ENCODE results near the gene WNT5A.
A peak's percentile ranks its signal among the peaks of the same experiment; 100 is the strongest.

Gene WNT5A

DNA sequence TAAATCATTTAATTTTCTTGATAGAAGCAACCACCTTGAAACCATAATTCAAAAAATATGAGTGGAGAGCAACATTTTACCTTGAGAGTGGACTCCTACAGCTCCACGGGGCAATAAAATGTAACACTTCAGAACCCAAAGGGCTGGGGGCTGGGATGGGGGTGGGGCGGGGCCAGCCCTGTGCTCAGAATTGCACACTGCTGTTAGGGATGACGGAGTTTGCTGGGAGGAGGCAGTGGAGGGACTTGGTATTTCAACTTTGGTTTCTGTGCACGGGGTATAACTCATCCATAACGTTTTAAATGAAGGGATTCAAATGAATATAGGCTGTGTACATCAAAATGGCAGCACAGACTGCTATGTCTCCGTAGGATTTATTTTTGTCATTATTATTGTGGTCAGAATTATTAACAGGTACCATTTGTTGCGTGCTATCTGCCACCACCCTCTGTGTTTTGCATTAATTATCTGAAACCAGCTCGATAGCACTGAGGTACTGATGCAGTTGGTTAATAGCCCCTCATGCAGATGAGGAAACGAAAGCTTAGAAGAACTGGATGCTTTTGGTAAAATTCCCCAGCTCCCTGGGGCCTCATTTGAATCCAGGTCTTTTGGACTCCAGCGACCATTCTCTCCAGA, 29.4 kb upstream of the WNT5A start:
- TF ChIP-seq, protein P1, sequence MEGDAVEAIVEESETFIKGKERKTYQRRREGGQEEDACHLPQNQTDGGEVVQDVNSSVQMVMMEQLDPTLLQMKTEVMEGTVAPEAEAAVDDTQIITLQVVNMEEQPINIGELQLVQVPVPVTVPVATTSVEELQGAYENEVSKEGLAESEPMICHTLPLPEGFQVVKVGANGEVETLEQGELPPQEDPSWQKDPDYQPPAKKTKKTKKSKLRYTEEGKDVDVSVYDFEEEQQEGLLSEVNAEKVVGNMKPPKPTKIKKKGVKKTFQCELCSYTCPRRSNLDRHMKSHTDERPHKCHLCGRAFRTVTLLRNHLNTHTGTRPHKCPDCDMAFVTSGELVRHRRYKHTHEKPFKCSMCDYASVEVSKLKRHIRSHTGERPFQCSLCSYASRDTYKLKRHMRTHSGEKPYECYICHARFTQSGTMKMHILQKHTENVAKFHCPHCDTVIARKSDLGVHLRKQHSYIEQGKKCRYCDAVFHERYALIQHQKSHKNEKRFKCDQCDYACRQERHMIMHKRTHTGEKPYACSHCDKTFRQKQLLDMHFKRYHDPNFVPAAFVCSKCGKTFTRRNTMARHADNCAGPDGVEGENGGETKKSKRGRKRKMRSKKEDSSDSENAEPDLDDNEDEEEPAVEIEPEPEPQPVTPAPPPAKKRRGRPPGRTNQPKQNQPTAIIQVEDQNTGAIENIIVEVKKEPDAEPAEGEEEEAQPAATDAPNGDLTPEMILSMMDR (conservative IDR thresholded peaks at IDR 0.05; ENCODE audit: low read depth, low read length): no peak
- no peak overlapping the region for H3K4me3 ChIP-seq (ENCODE audit: low read depth, low read length)
- DNase-seq (ENCODE audit: low read depth): no peak

DNA sequence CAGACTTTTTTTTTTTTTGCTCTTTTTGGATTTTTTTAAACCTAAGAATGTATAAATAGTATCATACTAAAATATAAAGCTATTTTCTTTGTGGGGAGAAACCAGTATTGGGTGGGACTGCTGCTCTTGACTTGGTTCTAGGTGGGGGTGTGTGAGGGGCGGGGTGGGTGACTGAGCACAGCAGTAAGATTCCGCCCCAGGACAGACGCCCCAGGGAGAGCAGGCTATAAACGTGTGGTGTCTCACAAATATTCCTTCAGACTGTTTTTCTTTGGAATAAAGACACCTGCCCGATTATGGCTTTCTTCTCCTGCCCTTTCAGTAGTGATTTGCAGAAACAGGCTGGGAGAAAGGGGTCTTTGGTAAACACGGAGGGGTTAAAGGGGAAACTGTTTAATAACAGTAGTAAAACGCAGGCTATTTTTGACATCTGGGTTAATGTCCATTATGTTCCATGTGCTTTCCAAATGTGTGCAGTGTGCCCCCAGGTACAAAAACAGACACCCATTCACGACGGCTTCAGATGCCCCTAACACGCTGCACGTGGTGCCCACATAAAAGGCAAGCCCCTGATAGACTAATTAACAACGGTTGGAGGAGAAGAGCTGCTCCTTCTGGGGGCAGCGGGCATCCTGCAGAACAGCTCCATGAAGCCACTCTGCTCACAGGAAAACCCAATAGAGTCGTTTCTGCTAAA, 28.6 kb upstream of the WNT5A start:
- DNase-seq (ENCODE audit: low read depth): no peak
- no peak overlapping the region for H3K4me3 ChIP-seq (ENCODE audit: low read depth, low read length)
- TF ChIP-seq, protein P1 (conservative IDR thresholded peaks at IDR 0.05; ENCODE audit: low read depth, low read length): no peak

DNA sequence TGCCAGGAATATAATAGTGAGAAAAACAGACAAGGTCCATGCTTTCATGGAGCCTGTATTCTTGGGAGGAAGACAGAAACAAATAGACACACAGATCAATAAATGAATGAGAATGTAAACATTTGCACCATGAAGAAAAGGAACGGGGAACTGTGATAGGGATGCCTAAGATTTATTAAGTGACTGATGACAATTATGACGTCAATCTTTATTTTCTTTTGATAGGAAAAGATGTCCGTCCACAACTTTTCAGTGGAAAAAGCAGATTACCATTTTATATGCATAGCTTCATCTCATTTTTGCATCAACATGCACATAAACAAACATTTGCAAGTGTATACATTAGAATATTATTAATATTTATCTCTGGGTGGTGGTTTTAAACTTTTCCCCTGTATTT, 27.9 kb upstream of the WNT5A start:
- no peak overlapping the region for H3K4me3 ChIP-seq (ENCODE audit: low read depth, low read length)
- TF ChIP-seq, protein P1 (conservative IDR thresholded peaks at IDR 0.05; ENCODE audit: low read depth, low read length): no peak
- DNase-seq (ENCODE audit: low read depth): no peak

DNA sequence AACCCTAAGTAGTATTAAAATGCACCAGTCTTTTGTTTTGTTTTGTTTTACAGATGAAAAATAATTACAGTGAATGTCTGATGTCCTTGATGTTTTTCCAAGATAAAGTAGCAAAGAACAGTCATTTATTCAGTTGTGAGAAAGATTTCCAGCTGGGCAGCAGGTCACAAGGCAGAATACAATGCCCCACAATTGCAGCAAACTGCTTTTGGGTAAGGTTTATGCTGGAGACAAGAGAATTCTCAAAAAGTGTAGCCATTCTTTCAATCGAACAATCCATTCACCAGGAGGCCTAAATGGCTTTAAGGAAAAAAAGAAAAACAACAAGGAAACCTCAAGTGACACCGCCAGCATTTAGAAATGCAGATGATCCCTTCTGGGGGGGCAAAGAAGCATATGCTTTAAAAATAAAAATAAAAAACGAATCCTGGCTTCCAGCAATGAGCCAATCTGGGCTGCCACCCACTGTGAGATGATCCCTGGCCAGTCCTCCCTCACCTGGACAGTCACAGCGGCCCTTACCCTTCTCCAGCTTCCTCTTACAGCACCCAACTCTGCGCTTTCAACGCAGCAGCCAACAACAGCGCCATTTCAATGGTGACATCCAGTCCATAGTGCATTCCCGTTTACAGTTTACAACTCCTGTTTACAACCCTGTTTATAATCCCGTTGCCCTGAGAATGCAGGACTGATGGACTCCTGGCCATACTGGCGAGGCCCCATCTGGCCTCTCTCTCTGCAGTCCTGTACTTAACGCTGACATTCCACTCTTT, 25.7 kb upstream of the WNT5A start:
- H3K4me3 ChIP-seq (ENCODE audit: low read depth, low read length): no peak overlapping the region
- TF ChIP-seq, protein P1 (conservative IDR thresholded peaks at IDR 0.05; ENCODE audit: low read depth, low read length): no peak
- DNase-seq (ENCODE audit: low read depth): no peak

DNA sequence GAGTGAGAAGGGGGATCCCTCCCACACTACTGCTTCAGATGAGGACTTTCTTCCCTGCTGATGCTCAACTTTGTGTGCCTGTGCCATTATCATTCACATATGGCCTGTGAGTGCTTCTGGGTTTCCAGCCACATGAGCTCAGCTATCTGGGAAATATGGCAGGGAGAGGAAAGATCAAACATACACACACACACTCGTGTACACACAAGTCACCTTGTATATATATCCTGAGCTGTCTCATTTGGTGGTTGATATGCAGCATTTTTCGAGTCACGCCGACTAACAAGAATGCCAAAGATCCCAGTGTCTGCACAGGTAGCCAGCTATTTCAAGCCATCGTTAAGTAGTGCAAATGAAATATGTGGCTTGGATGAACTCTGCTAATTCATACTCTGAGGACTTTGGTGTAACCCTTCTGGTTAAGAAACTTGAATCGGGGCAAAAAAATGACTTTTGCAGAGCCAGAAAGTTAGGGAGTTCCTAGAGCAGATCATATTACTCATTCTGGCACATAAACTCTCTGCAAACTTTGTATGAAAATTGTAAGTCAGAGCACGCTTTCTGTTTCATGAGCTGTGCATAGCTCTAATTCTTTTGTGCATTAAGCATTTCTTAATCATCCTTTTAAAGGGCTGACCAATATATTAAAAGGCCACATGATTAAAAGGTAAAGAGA, 24.9 kb upstream of the WNT5A start:
- H3K4me3 ChIP-seq (ENCODE audit: low read depth, low read length): no peak overlapping the region
- DNase-seq (ENCODE audit: low read depth): peak; percentile 78
- TF ChIP-seq, protein P1 (conservative IDR thresholded peaks at IDR 0.05; ENCODE audit: low read depth, low read length): no peak

DNA sequence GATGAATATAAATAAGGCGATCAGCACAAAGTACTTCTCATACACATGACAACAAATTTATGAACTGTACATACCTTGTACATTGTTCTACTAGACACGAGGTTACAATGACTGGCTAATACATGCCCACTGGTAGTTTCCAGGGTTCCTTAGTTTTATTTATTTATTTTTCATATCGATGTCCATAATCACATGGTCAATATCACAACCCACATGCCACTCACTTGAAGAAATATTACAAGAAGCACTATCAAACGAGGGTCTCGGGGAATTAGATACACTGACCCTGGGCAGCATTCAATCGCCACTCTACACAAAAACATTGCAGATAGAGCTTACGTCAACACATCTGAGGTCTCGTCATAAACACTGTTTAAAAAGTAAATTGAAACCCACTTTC, 21.2 kb upstream of the WNT5A start:
- no peak for DNase-seq (ENCODE audit: low read depth)
- TF ChIP-seq, protein P1 (conservative IDR thresholded peaks at IDR 0.05; ENCODE audit: low read depth, low read length): no peak
- H3K4me3 ChIP-seq (ENCODE audit: low read depth, low read length): no peak overlapping the region

All from choroid plexus epithelial cell (primary cell).